ENCODE data around the gene CFAP46. TPM values are rescaled to one million over a fixed set of nuclear protein-coding genes. Genes with fewer than 3 reads are reported as not detected.
"Not testable (repeated sequence)": the region's sequence is repeated elsewhere in the genome, so short reads cannot be mapped to it uniquely, and the experiment has no call there.

CFAP46 gene
- total RNA-seq, 2 experiments from 2014 or later: not detected

- ChIA-PET POLR2A (no interaction called here), CTCF (no interaction called here)
- peak; percentile 11 for DNase-seq
- H3K27me3 Mint-ChIP-seq (ENCODE audit: low read depth): no peaks in the 10 kb centered on the region
- no peak overlapping the region for H3K27ac Mint-ChIP-seq
- H3K36me3 Mint-ChIP-seq (ENCODE audit: low read depth): no peaks in the 10 kb centered on the region
- no peaks in the 10 kb centered on the region for H3K4me1 Mint-ChIP-seq (ENCODE audit: low read depth)
- H3K4me3 Mint-ChIP-seq: no peak overlapping the region
- ATAC-seq: no peak
- no peaks in the 10 kb centered on the region for H3K9me3 Mint-ChIP-seq (ENCODE audit: insufficient read depth)
Measured at GRCh38 chr10:132834891-132835847, 107.2 kb downstream of the CFAP46 start.

GRCh38 chr10:132834311-132834761, 108.0 kb downstream of the CFAP46 start:
- DNase-seq (no peak), ATAC-seq (no peak)
- no peaks in the 10 kb centered on the region for H3K36me3 Mint-ChIP-seq (ENCODE audit: low read depth)
- CTCF ChIA-PET: no interaction called here
- no peak overlapping the region for H3K27ac Mint-ChIP-seq
- H3K27me3 Mint-ChIP-seq (ENCODE audit: low read depth): no peaks in the 10 kb centered on the region
- no peaks in the 10 kb centered on the region for H3K4me1 Mint-ChIP-seq (ENCODE audit: low read depth)
- no peak overlapping the region for H3K4me3 Mint-ChIP-seq
- POLR2A ChIA-PET: no interaction called here
- H3K9me3 Mint-ChIP-seq (ENCODE audit: insufficient read depth): no peaks in the 10 kb centered on the region

- peak; percentile 14 for DNase-seq
- ATAC-seq: no peak
- ChIA-PET POLR2A (no interaction called here), CTCF (no interaction called here)
- Mint-ChIP-seq H3K4me1 (ENCODE audit: low read depth) (no peaks in the 10 kb centered on the region), H3K9me3 (ENCODE audit: insufficient read depth) (no peaks in the 10 kb centered on the region), H3K36me3 (ENCODE audit: low read depth) (no peaks in the 10 kb centered on the region), H3K27ac (no peak overlapping the region), H3K27me3 (ENCODE audit: low read depth) (no peaks in the 10 kb centered on the region), H3K4me3 (no peak overlapping the region)
Measured at GRCh38 chr10:132833421-132834111, 108.8 kb downstream of the CFAP46 start.

GRCh38 chr10:132832186-132832969, 110.0 kb downstream of the CFAP46 start:
- no peaks in the 10 kb centered on the region for H3K4me1 Mint-ChIP-seq (ENCODE audit: low read depth)
- no peak overlapping the region for H3K4me3 Mint-ChIP-seq
- CTCF ChIA-PET: no interaction called here
- POLR2A ChIA-PET: interaction anchor here (0.6 kb wide), 1 partner anchor 64 kb away, joined by 4 read pairs; no protein-coding TSS in a partner anchor
- peaks cover 8% of the 10 kb centered on the region for H3K9me3 Mint-ChIP-seq (ENCODE audit: insufficient read depth)
- peak; percentile 13 for DNase-seq
- H3K27me3 Mint-ChIP-seq (ENCODE audit: low read depth): no peaks in the 10 kb centered on the region
- H3K27ac Mint-ChIP-seq: no peak overlapping the region
- H3K36me3 Mint-ChIP-seq (ENCODE audit: low read depth): no peaks in the 10 kb centered on the region
- ATAC-seq: no peak

- no peak for ATAC-seq
- CTCF ChIA-PET: no interaction called here
- H3K4me1 Mint-ChIP-seq (ENCODE audit: low read depth): no peaks in the 10 kb centered on the region
- H3K27me3 Mint-ChIP-seq (ENCODE audit: low read depth): no peaks in the 10 kb centered on the region
- H3K27ac Mint-ChIP-seq: no peak overlapping the region
- POLR2A ChIA-PET: no interaction called here
- DNase-seq: no peak
- no peak overlapping the region for H3K4me3 Mint-ChIP-seq
- peaks cover 8% of the 10 kb centered on the region for H3K9me3 Mint-ChIP-seq (ENCODE audit: insufficient read depth)
- H3K36me3 Mint-ChIP-seq (ENCODE audit: low read depth): peaks cover 3% of the 10 kb centered on the region
Measured at GRCh38 chr10:132829403-132829802, 113.0 kb downstream of the CFAP46 start.

GRCh38 chr10:132828681-132829080, 113.7 kb downstream of the CFAP46 start:
- ChIA-PET CTCF (no interaction called here), POLR2A (no interaction called here)
- no peak overlapping the region for H3K4me3 Mint-ChIP-seq
- peaks cover 3% of the 10 kb centered on the region for H3K36me3 Mint-ChIP-seq (ENCODE audit: low read depth)
- no peaks in the 10 kb centered on the region for H3K4me1 Mint-ChIP-seq (ENCODE audit: low read depth)
- no peaks in the 10 kb centered on the region for H3K27me3 Mint-ChIP-seq (ENCODE audit: low read depth)
- no peak for DNase-seq
- no peak overlapping the region for H3K27ac Mint-ChIP-seq
- peaks cover 8% of the 10 kb centered on the region for H3K9me3 Mint-ChIP-seq (ENCODE audit: insufficient read depth)
- no peak for ATAC-seq

- H3K4me3 Mint-ChIP-seq: no peak overlapping the region
- ChIA-PET POLR2A (no interaction called here), CTCF (no interaction called here)
- H3K27ac Mint-ChIP-seq: no peak overlapping the region
- H3K36me3 Mint-ChIP-seq (ENCODE audit: low read depth): peaks cover 3% of the 10 kb centered on the region
- DNase-seq (no peak), ATAC-seq (no peak)
- H3K9me3 Mint-ChIP-seq (ENCODE audit: insufficient read depth): peaks cover 8% of the 10 kb centered on the region
- no peaks in the 10 kb centered on the region for H3K4me1 Mint-ChIP-seq (ENCODE audit: low read depth)
- H3K27me3 Mint-ChIP-seq (ENCODE audit: low read depth): no peaks in the 10 kb centered on the region
Measured at GRCh38 chr10:132827861-132828539, 114.4 kb downstream of the CFAP46 start.

- POLR2A ChIA-PET: no interaction called here
- no peaks in the 10 kb centered on the region for H3K4me1 Mint-ChIP-seq (ENCODE audit: low read depth)
- no peak overlapping the region for H3K4me3 Mint-ChIP-seq
- H3K27ac Mint-ChIP-seq: no peak overlapping the region
- ATAC-seq (no peak), DNase-seq (no peak)
- CTCF ChIA-PET: no interaction called here
- H3K27me3 Mint-ChIP-seq (ENCODE audit: low read depth): no peaks in the 10 kb centered on the region
- H3K36me3 Mint-ChIP-seq (ENCODE audit: low read depth): peaks cover 3% of the 10 kb centered on the region
- H3K9me3 Mint-ChIP-seq (ENCODE audit: insufficient read depth): peaks cover 8% of the 10 kb centered on the region
Measured at GRCh38 chr10:132827423-132827789, 115.0 kb downstream of the CFAP46 start.

- H3K27me3 Mint-ChIP-seq (ENCODE audit: low read depth): no peaks in the 10 kb centered on the region
- ATAC-seq (no peak), DNase-seq (no peak)
- no peak overlapping the region for H3K27ac Mint-ChIP-seq
- ChIA-PET POLR2A (no interaction called here), CTCF (no interaction called here)
- H3K4me1 Mint-ChIP-seq (ENCODE audit: low read depth): no peaks in the 10 kb centered on the region
- H3K36me3 Mint-ChIP-seq (ENCODE audit: low read depth): peaks cover 3% of the 10 kb centered on the region
- H3K4me3 Mint-ChIP-seq: no peak overlapping the region
- peaks cover 8% of the 10 kb centered on the region for H3K9me3 Mint-ChIP-seq (ENCODE audit: insufficient read depth)
Measured at GRCh38 chr10:132826524-132827422, 115.6 kb downstream of the CFAP46 start.

GRCh38 chr10:132825783-132826523, 116.4 kb downstream of the CFAP46 start:
- H3K4me1 Mint-ChIP-seq (ENCODE audit: low read depth); CTCF ChIA-PET; POLR2A ChIA-PET; H3K27ac Mint-ChIP-seq; DNase-seq; H3K27me3 Mint-ChIP-seq (ENCODE audit: low read depth); ATAC-seq; H3K9me3 Mint-ChIP-seq (ENCODE audit: insufficient read depth); H3K4me3 Mint-ChIP-seq; H3K36me3 Mint-ChIP-seq (ENCODE audit: low read depth): not testable (repeated sequence)
